GM23338 (cell line): ENCODE measurements around the gene RABL2A. TPM values are rescaled to one million over a fixed set of nuclear protein-coding genes. Genes with fewer than 3 reads are reported as not detected.
"Not testable (repeated sequence)": the region's sequence is repeated elsewhere in the genome, so short reads cannot be mapped to it uniquely, and the experiment has no call there.

Experiments used
- ATAC-seq: fragments of 200-7000 bp; cut with Tn5 transposase; 3 replicates; pipeline ENCODE4 v1.9.1; 2020
- DNase-seq: peaks from one replicate; pipeline ENCODE4 v3.0.0-alpha.2; 2015; ENCODE audit warnings: low spot score
- H2AFZ ChIP-seq: fragments of 200-600 bp; sonication (generic); 2 replicates; pipeline ENCODE4 v1.8.0; 2016; ENCODE audit warnings: antibody characterized with exemption, mild to moderate bottlenecking, moderate library complexity
- H3F3A ChIP-seq: fragments of 200-600 bp; sonication (generic); replicated peaks from 2 replicates; pipeline ENCODE4 v1.8.0; 2017; ENCODE audit warnings: antibody characterized with exemption, mixed run types, low read depth
- H3K27ac ChIP-seq: fragments of 200-600 bp; sonication (generic); 2 replicates; pipeline ENCODE4 v1.6.1; 2016; ENCODE audit warnings: low read depth
- H3K27me3 ChIP-seq: fragments of 200-600 bp; sonication (generic); 2 replicates; pipeline ENCODE4 v1.8.0; 2016; ENCODE audit warnings: mild to moderate bottlenecking, mixed run types, moderate library complexity; ENCODE audit not compliant: insufficient read depth
- H3K36me3 ChIP-seq: fragments of 200-600 bp; sonication (generic); 2 replicates; pipeline ENCODE4 v1.8.0; 2016; ENCODE audit warnings: mild to moderate bottlenecking; ENCODE audit not compliant: insufficient read depth
- H3K4me1 ChIP-seq: fragments of 200-600 bp; sonication (generic); 2 replicates; pipeline ENCODE4 v1.8.0; 2016; ENCODE audit warnings: mild to moderate bottlenecking, moderate library complexity; ENCODE audit not compliant: insufficient read depth
- H3K4me2 ChIP-seq: fragments of 200-600 bp; sonication (generic); 2 replicates; pipeline ENCODE4 v1.7.1; 2017; ENCODE audit warnings: mixed run types
- H3K4me3 ChIP-seq: fragments of 200-600 bp; sonication (generic); 2 replicates; pipeline ENCODE4 v1.6.1; 2016; ENCODE audit warnings: mixed run types
- H3K79me2 ChIP-seq: fragments of 200-600 bp; sonication (generic); replicated peaks from 2 replicates; pipeline ENCODE4 v1.8.0; 2017; ENCODE audit warnings: mild to moderate bottlenecking; ENCODE audit not compliant: insufficient read depth
- H3K9me2 ChIP-seq: fragments of 200-600 bp; sonication (generic); 2 replicates; pipeline ENCODE4 v1.8.0; 2017; ENCODE audit not compliant: insufficient read depth
- H4K20me1 ChIP-seq: fragments of 200-600 bp; sonication (generic); replicated peaks from 2 replicates; pipeline ENCODE4 v1.8.0; 2017; ENCODE audit warnings: mild to moderate bottlenecking; ENCODE audit not compliant: insufficient read depth
- H3K27ac Mint-ChIP-seq: 2 replicates; pipeline ENCODE4 v1.8.0; 2020; ENCODE audit warnings: inconsistent platforms, mild to moderate bottlenecking, moderate library complexity, mixed read lengths
- H3K27me3 Mint-ChIP-seq: 3 replicates; pipeline ENCODE4 v1.8.0; 2022; ENCODE audit warnings: low read depth, mild to moderate bottlenecking, moderate library complexity, mixed read lengths, inconsistent platforms; ENCODE audit not compliant: insufficient read depth, poor library complexity
- H3K36me3 Mint-ChIP-seq: 3 replicates; pipeline ENCODE4 v1.8.0; 2021; ENCODE audit warnings: low read depth, mild to moderate bottlenecking, inconsistent platforms, moderate library complexity, mixed read lengths
- H3K4me1 Mint-ChIP-seq: 3 replicates; pipeline ENCODE4 v1.8.0; 2020; ENCODE audit warnings: mild to moderate bottlenecking, inconsistent platforms, mixed read lengths
- H3K4me3 Mint-ChIP-seq: 3 replicates; pipeline ENCODE4 v1.8.0; 2021; ENCODE audit warnings: moderate library complexity, mild to moderate bottlenecking, inconsistent platforms, mixed read lengths
- H3K9me3 Mint-ChIP-seq: 3 replicates; pipeline ENCODE4 v1.8.0; 2020; ENCODE audit warnings: moderate library complexity, mild to moderate bottlenecking, inconsistent platforms, mixed read lengths
- CREB1 ChIP-seq: fragments of 250-450 bp; sonication (Bioruptor Pico); IDR thresholded peaks from 2 replicates; pipeline ENCODE4 v1.5.0; 2020; ENCODE audit warnings: low read depth, mild to moderate bottlenecking, moderate library complexity
- EZH2 ChIP-seq: fragments of 200-600 bp; sonication (generic); IDR thresholded peaks from one replicate; pipeline ENCODE4 v1.8.0; 2017; ENCODE audit warnings: antibody characterized with exemption, mild to moderate bottlenecking, low read depth; ENCODE audit not compliant: unreplicated experiment
- EZH2phosphoT487 ChIP-seq: fragments of 200-600 bp; sonication (generic); IDR thresholded peaks from one replicate; pipeline ENCODE4 v1.8.1; 2018; ENCODE audit warnings: antibody characterized with exemption; ENCODE audit not compliant: unreplicated experiment
- JUNB ChIP-seq: IDR thresholded peaks from one replicate; pipeline ENCODE4 v1.6.1; 2016; ENCODE audit warnings: antibody characterized with exemption; ENCODE audit not compliant: unreplicated experiment
- NANOG ChIP-seq: IDR thresholded peaks from 2 replicates; pipeline ENCODE4 v1.6.1; 2016; ENCODE audit warnings: antibody characterized with exemption, borderline replicate concordance
- STAT1 ChIP-seq: IDR thresholded peaks from one replicate; pipeline ENCODE4 v1.6.1; 2016; ENCODE audit warnings: antibody characterized with exemption; ENCODE audit not compliant: unreplicated experiment
- ZNF114 ChIP-seq: fragments of 250-450 bp; sonication (Bioruptor Pico); IDR thresholded peaks from 2 replicates; pipeline ENCODE4 v1.5.0; 2020; ENCODE audit warnings: mild to moderate bottlenecking, moderate library complexity
- ZNF331 ChIP-seq: fragments of 250-450 bp; sonication (Bioruptor Pico); IDR thresholded peaks from 2 replicates; pipeline ENCODE4 v1.5.0; 2020; ENCODE audit warnings: low read depth, mild to moderate bottlenecking, moderate library complexity
- polyA plus RNA-seq: library from polyadenylated mRNA; unstranded; fragments of >200 nt; fragmentation: Nextera tagmentation; extraction: Ambion mirVana; gene quantifications from 2 replicates; pipeline ENCODE4 v1.2.1, GENCODE V29; 2016
- total RNA-seq: library from RNA; depleted of rRNA; stranded (reverse); fragments of >200 nt; shearing (Covaris generic); gene quantifications from 2 replicates; pipeline ENCODE4 v1.2.3, GENCODE V29; 2014
- TF ChIP-seq, protein P1 (sequence below), 2 experiments: fragments of 200-600 bp in 1 of 2; sonication (generic) in 1 of 2; conservative IDR thresholded peaks; 2 replicates each; pipeline versions ENCODE4 v1.5.1 to v1.6.1; 2016 to 2017; ENCODE audit warnings: antibody characterized with exemption in 2 of 2, low read depth in 2 of 2, mild to moderate bottlenecking in 2 of 2, moderate library complexity in 1 of 2
- TF ChIP-seq, protein P2 (sequence below): IDR thresholded peaks from one replicate; pipeline ENCODE4 v1.6.1; 2018; ENCODE audit warnings: antibody characterized with exemption; ENCODE audit not compliant: unreplicated experiment
- TF ChIP-seq, protein P3 (sequence below): IDR thresholded peaks from 2 replicates; pipeline ENCODE4 v1.6.1; 2016; ENCODE audit warnings: antibody characterized with exemption

The RABL2A gene
- total and polyA plus RNA-seq, 2 experiments from 2014 or later: 3.7 to 4.1 TPM

DNA sequence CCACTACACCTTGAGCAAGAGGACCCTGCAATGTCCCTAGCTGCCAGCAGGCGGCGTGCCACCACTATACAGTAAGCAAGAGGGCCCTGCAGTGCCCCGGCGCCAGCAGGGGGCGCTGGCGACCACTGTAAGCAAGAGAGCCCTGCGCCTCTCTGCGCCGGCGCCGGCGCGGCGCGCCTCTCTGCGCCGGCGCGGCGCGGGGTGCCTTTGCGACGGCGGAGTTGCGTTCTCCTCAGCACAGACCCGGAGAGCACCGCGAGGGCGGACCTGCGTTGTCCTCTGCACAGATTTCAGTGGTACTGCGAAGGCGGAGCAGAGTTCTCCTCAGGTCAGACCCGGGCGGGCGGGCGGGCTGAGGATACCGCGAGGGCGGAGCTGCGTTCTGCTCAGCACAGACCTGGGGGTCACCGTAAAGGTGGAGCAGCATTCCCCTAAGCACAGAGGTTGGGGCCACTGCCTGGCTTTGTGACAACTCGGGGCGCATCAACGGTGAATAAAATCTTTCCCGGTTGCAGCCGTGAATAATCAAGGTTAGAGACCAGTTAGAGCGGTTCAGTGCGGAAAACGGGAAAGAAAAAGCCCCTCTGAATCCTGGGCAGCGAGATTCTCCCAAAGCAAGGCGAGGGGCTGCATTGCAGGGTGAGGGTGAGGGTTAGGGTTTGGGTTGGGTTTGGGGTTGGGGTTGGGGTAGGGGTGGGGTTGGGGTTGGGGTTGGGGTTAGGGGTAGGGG, 24.9 kb upstream of the RABL2A start:
- not testable (repeated sequence) for H3K4me2 ChIP-seq, H3K27ac Mint-ChIP-seq, H3F3A ChIP-seq, H3K27ac ChIP-seq, H3K27me3 ChIP-seq, H3K36me3 ChIP-seq, H3K4me3 Mint-ChIP-seq, H4K20me1 ChIP-seq, ATAC-seq, H2AFZ ChIP-seq, H3K9me2 ChIP-seq, H3K4me1 Mint-ChIP-seq, H3K79me2 ChIP-seq, H3K4me1 ChIP-seq, H3K4me3 ChIP-seq
- DNase-seq: peak; percentile 72
- Mint-ChIP-seq H3K36me3 (peaks cover 14% of the 10 kb centered on the region; the same call in 2 of the 3 replicates), H3K27me3 (peaks cover 13% of the 10 kb centered on the region), H3K9me3 (peaks cover 26% of the 10 kb centered on the region; the same call in 2 of the 3 replicates)
- TF ChIP-seq, protein P1, sequence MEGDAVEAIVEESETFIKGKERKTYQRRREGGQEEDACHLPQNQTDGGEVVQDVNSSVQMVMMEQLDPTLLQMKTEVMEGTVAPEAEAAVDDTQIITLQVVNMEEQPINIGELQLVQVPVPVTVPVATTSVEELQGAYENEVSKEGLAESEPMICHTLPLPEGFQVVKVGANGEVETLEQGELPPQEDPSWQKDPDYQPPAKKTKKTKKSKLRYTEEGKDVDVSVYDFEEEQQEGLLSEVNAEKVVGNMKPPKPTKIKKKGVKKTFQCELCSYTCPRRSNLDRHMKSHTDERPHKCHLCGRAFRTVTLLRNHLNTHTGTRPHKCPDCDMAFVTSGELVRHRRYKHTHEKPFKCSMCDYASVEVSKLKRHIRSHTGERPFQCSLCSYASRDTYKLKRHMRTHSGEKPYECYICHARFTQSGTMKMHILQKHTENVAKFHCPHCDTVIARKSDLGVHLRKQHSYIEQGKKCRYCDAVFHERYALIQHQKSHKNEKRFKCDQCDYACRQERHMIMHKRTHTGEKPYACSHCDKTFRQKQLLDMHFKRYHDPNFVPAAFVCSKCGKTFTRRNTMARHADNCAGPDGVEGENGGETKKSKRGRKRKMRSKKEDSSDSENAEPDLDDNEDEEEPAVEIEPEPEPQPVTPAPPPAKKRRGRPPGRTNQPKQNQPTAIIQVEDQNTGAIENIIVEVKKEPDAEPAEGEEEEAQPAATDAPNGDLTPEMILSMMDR (conservative IDR thresholded peaks at IDR 0.05; ENCODE audit: low read depth in 2 of 2): peak; percentile 58 to 62

DNA sequence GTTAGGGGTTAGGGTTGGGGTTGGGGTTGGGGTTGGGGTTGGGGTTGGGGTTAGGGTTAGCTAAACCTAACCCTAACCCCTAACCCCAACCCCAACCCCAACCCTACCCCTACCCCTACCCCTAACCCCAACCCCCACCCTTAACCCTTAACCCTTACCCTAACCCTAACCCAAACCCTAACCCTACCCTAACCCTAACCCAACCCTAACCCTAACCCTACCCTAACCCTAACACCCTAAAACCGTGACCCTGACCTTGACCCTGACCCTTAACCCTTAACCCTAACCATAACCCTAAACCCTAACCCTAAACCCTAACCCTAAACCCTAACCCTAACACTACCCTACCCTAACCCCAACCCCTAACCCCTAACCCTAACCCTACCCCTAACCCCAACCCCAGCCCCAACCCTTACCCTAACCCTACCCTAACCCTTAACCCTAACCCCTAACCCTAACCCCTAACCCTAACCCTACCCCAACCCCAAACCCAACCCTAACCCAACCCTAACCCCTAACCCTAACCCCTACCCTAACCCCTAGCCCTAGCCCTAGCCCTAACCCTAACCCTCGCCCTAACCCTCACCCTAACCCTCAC, 24.1 kb upstream of the RABL2A start:
- Histone ChIP-seq H3F3A (no peaks in the 10 kb centered on the region), H3K79me2 (no peaks in the 10 kb centered on the region), H2AFZ (no peak overlapping the region), H3K4me3 (peak overlapping the region; percentile 45), H3K27ac (no peak overlapping the region), H3K4me2 (no peak overlapping the region), H3K4me1 (no peaks in the 10 kb centered on the region), H3K36me3 (no peaks in the 10 kb centered on the region), H3K9me2 (no peaks in the 10 kb centered on the region), H4K20me1 (no peaks in the 10 kb centered on the region), H3K27me3 (no peaks in the 10 kb centered on the region)
- ATAC-seq: peak; percentile 78
- H3K36me3 Mint-ChIP-seq: peaks cover 14% of the 10 kb centered on the region; the same call in 2 of the 3 replicates
- H3K4me3 Mint-ChIP-seq: peak overlapping the region; percentile 83; the same call in 2 of the 3 replicates
- peaks cover 13% of the 10 kb centered on the region for H3K27me3 Mint-ChIP-seq
- TF ChIP-seq, protein P2, sequence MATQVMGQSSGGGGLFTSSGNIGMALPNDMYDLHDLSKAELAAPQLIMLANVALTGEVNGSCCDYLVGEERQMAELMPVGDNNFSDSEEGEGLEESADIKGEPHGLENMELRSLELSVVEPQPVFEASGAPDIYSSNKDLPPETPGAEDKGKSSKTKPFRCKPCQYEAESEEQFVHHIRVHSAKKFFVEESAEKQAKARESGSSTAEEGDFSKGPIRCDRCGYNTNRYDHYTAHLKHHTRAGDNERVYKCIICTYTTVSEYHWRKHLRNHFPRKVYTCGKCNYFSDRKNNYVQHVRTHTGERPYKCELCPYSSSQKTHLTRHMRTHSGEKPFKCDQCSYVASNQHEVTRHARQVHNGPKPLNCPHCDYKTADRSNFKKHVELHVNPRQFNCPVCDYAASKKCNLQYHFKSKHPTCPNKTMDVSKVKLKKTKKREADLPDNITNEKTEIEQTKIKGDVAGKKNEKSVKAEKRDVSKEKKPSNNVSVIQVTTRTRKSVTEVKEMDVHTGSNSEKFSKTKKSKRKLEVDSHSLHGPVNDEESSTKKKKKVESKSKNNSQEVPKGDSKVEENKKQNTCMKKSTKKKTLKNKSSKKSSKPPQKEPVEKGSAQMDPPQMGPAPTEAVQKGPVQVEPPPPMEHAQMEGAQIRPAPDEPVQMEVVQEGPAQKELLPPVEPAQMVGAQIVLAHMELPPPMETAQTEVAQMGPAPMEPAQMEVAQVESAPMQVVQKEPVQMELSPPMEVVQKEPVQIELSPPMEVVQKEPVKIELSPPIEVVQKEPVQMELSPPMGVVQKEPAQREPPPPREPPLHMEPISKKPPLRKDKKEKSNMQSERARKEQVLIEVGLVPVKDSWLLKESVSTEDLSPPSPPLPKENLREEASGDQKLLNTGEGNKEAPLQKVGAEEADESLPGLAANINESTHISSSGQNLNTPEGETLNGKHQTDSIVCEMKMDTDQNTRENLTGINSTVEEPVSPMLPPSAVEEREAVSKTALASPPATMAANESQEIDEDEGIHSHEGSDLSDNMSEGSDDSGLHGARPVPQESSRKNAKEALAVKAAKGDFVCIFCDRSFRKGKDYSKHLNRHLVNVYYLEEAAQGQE: no peak
- no peak for TF ChIP-seq NANOG
- TF ChIP-seq JUNB: no peak
- no peak for TF ChIP-seq EZH2
- TF ChIP-seq, protein P3, sequence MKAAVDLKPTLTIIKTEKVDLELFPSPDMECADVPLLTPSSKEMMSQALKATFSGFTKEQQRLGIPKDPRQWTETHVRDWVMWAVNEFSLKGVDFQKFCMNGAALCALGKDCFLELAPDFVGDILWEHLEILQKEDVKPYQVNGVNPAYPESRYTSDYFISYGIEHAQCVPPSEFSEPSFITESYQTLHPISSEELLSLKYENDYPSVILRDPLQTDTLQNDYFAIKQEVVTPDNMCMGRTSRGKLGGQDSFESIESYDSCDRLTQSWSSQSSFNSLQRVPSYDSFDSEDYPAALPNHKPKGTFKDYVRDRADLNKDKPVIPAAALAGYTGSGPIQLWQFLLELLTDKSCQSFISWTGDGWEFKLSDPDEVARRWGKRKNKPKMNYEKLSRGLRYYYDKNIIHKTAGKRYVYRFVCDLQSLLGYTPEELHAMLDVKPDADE: no peak
- no peak for TF ChIP-seq STAT1
- no peak for TF ChIP-seq CREB1 (CRISPR knock-in tag)
- no peak for TF ChIP-seq EZH2phosphoT487
- no peak for TF ChIP-seq ZNF331 (CRISPR knock-in tag)
- no peak for TF ChIP-seq ZNF114 (CRISPR knock-in tag)
- H3K27ac Mint-ChIP-seq: no peak overlapping the region; the same call in 1 of the 2 replicates
- H3K9me3 Mint-ChIP-seq: peaks cover 26% of the 10 kb centered on the region; the same call in 2 of the 3 replicates
- no peak for DNase-seq
- no peaks in the 10 kb centered on the region for H3K4me1 Mint-ChIP-seq
